PC-3 (cell line): ENCODE results near the gene BPHL.
"Not testable (repeated sequence)": the region's sequence is repeated elsewhere in the genome, so short reads cannot be mapped to it uniquely, and the experiment has no call there.

ENCODE experiments used
- EZH2 ChIP-seq: fragments of 300-600 bp; sonication (generic); IDR thresholded peaks from one replicate; pipeline ENCODE4 v1.6.1; 2017; ENCODE audit warnings: antibody characterized with exemption, mild to moderate bottlenecking, low read length; ENCODE audit not compliant: unreplicated experiment
- TF ChIP-seq, protein P1 (sequence below): fragments of 300-600 bp; sonication (generic); conservative IDR thresholded peaks from 2 replicates; pipeline ENCODE4 v1.5.1; 2017; ENCODE audit warnings: antibody characterized with exemption, low read depth, mild to moderate bottlenecking, low read length

DNA sequence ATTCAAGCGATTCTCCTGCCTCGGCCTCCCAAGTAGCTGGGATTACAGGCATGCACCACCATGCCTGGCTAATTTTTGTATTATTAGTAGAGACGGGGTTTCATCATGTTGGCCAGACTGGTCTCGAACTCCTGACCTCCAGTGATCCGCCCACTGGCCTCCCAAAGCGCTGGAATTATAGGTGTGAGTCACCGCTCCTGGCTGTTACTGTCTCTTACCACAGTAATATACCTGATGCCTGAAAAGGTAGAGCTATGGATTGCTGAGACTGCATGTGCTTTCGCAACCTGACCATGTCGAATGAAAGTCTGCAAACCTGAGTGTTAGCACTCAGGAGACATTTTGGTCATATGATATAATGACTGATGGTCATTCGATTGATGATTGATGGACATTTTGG, 70.7 kb downstream of the BPHL start:
- TF ChIP-seq, protein P1, sequence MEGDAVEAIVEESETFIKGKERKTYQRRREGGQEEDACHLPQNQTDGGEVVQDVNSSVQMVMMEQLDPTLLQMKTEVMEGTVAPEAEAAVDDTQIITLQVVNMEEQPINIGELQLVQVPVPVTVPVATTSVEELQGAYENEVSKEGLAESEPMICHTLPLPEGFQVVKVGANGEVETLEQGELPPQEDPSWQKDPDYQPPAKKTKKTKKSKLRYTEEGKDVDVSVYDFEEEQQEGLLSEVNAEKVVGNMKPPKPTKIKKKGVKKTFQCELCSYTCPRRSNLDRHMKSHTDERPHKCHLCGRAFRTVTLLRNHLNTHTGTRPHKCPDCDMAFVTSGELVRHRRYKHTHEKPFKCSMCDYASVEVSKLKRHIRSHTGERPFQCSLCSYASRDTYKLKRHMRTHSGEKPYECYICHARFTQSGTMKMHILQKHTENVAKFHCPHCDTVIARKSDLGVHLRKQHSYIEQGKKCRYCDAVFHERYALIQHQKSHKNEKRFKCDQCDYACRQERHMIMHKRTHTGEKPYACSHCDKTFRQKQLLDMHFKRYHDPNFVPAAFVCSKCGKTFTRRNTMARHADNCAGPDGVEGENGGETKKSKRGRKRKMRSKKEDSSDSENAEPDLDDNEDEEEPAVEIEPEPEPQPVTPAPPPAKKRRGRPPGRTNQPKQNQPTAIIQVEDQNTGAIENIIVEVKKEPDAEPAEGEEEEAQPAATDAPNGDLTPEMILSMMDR: not testable (repeated sequence)
- TF ChIP-seq EZH2: not testable (repeated sequence)
